Keratinocyte (primary cell): ENCODE results near the gene SIPA1L3.

Source experiments
- CTCF ChIP-seq, 3 experiments: IDR thresholded peaks in 1 of 3; conservative IDR thresholded peaks in 1 of 3; optimal IDR thresholded peaks in 1 of 3; 2 replicates in 2 of 3; 3 replicates in 1 of 3; pipeline versions ENCODE3 to v1.5.1; 2011; ENCODE audit warnings: low read length in 3 of 3, mild to moderate bottlenecking in 3 of 3, moderate library complexity in 2 of 3, control low read depth in 1 of 3, inconsistent platforms in 1 of 3; ENCODE audit not compliant: insufficient read depth in 2 of 3; ENCODE audit errors: extremely low read depth in 1 of 3
- EZH2 ChIP-seq: IDR thresholded peaks from one replicate; pipeline ENCODE4 v1.6.1; 2012; ENCODE audit warnings: inconsistent platforms, mild to moderate bottlenecking, low read length, moderate library complexity

- TF ChIP-seq CTCF (optimal IDR thresholded peaks at IDR 0.05 in 1 of 3, IDR thresholded peaks at IDR 0.05 in 1 of 3, conservative IDR thresholded peaks at IDR 0.05 in 1 of 3; ENCODE audit: extremely low read depth in 1 of 3, insufficient read depth in 2 of 3, low read length in 3 of 3) (no peak), EZH2 (no peak)
Measured at GRCh38 chr19:37951816-37952210, 44.8 kb downstream of the SIPA1L3 start.
